ENCODE measurements around the gene C4orf54.

C4orf54 gene

GRCh38 chr4:99617374-99617773 lies 40.3 kb downstream of the C4orf54 start:
- no peak for DNase-seq

GRCh38 chr4:99615170-99615820 lies 42.3 kb downstream of the C4orf54 start:
- no peak for DNase-seq

- DNase-seq, result no peak
Observed at GRCh38 chr4:99614491-99614890, 43.1 kb downstream of the C4orf54 start.

GRCh38 chr4:99612704-99613103 lies 44.9 kb downstream of the C4orf54 start:
- no peak for DNase-seq

- no peak for DNase-seq
Observed at GRCh38 chr4:99612281-99612680, 45.3 kb downstream of the C4orf54 start.

- DNase-seq, result no peak
Observed at GRCh38 chr4:99610605-99611175, 46.9 kb downstream of the C4orf54 start.

GRCh38 chr4:99608417-99608816 lies 49.2 kb downstream of the C4orf54 start:
- no peak for DNase-seq

Measured in activated gamma-delta T cell treated with Interleukin-2 at 50 U/mL for 16 hours (primary cell).